ENCODE results near the gene PSMC2. TPM values are rescaled to one million over a fixed set of nuclear protein-coding genes. Genes with fewer than 3 reads are reported as not detected.

The PSMC2 gene
- 100 to 1,000 TPM; 103 to 107 TPM for total RNA-seq

DNA sequence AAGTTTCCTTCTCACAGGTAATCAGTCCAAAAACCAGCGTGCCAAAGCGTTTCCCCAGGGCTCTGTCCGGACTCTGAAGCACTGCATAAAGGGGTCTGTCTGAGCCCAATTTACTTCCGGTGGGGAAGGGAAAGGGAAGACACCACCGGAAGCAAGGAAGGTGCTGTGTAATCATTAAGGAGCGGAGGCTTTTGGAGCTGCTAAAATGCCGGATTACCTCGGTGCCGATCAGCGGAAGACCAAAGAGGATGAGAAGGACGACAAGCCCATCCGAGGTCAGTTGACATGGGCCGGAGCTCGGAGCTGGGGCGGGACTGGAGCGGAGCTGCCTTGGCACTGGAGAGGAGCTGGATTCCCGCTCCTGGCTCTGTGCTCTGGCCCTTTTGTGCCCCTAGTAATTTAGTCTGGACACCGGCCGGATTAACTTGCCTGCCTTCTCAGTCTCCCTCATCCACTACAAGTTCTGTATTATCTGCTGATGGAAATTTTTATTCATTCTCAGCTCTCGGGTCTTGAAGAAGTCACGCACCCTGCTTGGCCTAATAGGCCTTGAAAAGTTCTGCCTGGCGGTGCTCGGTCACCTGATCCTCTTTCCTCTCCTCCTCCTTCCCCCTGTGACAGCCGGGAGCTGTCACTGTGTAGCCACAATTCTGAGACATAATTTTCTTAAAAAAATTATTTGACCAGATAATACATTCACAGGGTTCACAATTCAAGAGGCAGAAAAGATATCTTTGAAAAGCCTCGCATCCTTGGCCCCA lies at the start of gene PSMC2:
Gene PSMC2 (plus strand): TSS at position 137 of the 761 bp plus-strand sequence. CDS start 69 bp downstream, at position 206.

DNA sequence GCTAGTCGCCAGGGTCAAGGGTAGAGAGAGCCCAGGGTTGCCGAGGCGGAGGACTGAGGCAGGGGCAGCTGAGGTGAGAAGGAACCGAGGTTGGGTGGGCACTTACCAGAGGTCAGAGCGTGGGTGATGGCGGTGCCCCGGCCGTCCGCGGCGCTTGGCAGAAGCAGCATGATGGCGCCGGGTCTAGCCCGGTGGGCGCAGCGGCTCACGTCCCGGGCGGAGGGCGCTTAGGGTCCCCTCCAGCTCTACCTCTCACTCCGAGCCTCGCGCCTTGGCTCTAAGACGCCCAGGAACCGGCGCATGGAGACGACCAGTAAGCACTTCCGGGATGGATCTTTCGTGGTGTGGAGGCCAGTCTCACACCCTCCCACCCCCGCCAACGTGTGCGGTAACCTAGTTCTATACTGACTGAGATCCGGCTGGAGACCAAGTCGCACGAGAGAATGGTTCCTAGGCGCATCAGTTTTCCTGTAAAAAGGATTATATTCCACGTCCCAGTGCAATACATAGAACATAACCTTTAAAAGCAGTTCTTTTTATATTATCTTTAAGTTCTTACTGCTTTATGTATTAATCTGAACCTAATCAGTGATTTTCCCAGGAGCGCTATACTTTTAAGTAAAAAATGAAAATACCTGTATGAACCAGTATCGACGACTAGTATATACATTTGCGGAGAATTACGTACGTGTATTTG lies 2.8 kb upstream of the PSMC2 start, which contains the start of gene DNAJC2:
Gene DNAJC2 (minus strand): TSS at position 315 of the 697 bp plus-strand sequence. CDS start 145 bp downstream, at position 170.

Other genes starting within 250 kb of the PSMC2 start
- 10 to 100 TPM; 10.2 to 11.5 TPM for gene NAPEPLD, start 198.5 kb upstream of the PSMC2 start, total RNA-seq
- gene PMPCB, start 50.2 kb upstream of the PSMC2 start, total RNA-seq = 10 to 100 TPM; 64.6 to 69.1 TPM
- gene DNAJC2, start 2.9 kb upstream of the PSMC2 start, total RNA-seq = 10 to 100 TPM; 24.8 to 27.7 TPM
- gene SLC26A5, start 98.6 kb downstream of the PSMC2 start, total RNA-seq = not detected